ENCODE measurements around the gene HLCS.

Gene HLCS

DNA sequence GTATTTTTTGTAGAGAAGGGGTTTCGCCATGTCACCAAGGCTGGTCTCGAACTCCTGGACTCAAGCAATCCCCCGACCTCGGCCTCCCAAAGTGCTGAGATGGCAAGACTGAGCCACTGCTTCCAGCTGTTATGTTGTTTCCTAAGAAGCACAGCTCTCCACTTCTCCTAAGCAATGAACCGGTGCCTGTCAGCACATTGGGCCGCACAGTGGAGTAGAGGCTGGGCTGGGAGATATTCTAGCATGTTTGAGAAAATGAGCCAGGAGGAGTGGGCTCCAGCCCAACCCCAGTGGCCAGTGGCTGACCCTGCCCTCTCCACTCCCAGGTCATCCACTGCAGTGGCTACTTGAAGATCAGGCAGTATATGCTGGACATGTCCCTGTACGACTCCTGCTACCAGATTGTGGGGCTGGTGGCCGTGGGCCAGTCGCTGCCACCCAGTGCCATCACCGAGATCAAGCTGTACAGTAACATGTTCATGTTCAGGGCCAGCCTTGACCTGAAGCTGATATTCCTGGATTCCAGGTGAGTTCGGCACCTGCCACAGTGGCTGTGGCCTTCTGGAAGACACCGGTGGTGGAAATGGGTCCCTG lies 240.6 kb downstream of the HLCS start:
- Histone ChIP-seq H3K79me2 (ENCODE audit: insufficient read depth, low read depth) (no peaks in the 10 kb centered on the region), H2AFZ (ENCODE audit: low read depth) (no peak overlapping the region), H3K36me3 (ENCODE audit: insufficient read depth) (no peaks in the 10 kb centered on the region), H3K27me3 (ENCODE audit: insufficient read depth, low read depth) (no peaks in the 10 kb centered on the region), H3K4me3 (IDR thresholded peaks at IDR 0.05; ENCODE audit: insufficient read depth, low read depth, low read length) (no peak overlapping the region), H4K20me1 (ENCODE audit: insufficient read depth) (no peaks in the 10 kb centered on the region), H3K4me1 (ENCODE audit: low read depth, poor library complexity, severe bottlenecking) (no peaks in the 10 kb centered on the region), H3K4me2 (no peak overlapping the region), H3K9ac (no peak overlapping the region), H3K27ac (no peak overlapping the region)
- TF ChIP-seq, protein P1, sequence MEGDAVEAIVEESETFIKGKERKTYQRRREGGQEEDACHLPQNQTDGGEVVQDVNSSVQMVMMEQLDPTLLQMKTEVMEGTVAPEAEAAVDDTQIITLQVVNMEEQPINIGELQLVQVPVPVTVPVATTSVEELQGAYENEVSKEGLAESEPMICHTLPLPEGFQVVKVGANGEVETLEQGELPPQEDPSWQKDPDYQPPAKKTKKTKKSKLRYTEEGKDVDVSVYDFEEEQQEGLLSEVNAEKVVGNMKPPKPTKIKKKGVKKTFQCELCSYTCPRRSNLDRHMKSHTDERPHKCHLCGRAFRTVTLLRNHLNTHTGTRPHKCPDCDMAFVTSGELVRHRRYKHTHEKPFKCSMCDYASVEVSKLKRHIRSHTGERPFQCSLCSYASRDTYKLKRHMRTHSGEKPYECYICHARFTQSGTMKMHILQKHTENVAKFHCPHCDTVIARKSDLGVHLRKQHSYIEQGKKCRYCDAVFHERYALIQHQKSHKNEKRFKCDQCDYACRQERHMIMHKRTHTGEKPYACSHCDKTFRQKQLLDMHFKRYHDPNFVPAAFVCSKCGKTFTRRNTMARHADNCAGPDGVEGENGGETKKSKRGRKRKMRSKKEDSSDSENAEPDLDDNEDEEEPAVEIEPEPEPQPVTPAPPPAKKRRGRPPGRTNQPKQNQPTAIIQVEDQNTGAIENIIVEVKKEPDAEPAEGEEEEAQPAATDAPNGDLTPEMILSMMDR (conservative IDR thresholded peaks at IDR 0.05; ENCODE audit: low read depth, low read length): no peak

DNA sequence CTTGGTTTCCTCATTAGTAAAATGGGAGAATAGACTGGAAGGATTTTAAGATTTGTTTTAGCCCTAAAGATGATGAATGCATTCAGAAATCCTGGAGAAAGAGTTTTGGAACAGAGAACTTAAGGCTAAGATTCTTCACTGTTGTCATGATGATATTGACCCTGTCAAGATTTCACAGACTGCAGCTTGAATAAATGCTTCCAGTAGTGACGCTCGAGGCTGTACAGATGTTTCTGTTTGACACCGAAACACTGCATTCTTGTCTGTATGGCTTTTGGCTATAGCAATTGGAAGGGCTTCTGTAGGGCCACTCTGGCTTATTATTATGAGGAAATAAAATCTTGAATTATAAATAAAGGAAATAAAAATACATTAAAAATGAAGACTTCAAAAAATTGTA lies 241.8 kb downstream of the HLCS start:
- H3K79me2 ChIP-seq (ENCODE audit: insufficient read depth, low read depth): no peaks in the 10 kb centered on the region
- no peak overlapping the region for H3K27ac ChIP-seq
- H3K4me3 ChIP-seq (IDR thresholded peaks at IDR 0.05; ENCODE audit: insufficient read depth, low read depth, low read length): no peak overlapping the region
- H2AFZ ChIP-seq (ENCODE audit: low read depth): no peak overlapping the region
- TF ChIP-seq, protein P1 (conservative IDR thresholded peaks at IDR 0.05; ENCODE audit: low read depth, low read length): no peak
- H3K4me1 ChIP-seq (ENCODE audit: low read depth, poor library complexity, severe bottlenecking): no peaks in the 10 kb centered on the region
- no peak overlapping the region for H3K9ac ChIP-seq
- H3K4me2 ChIP-seq: no peak overlapping the region
- H4K20me1 ChIP-seq (ENCODE audit: insufficient read depth): no peaks in the 10 kb centered on the region
- H3K36me3 ChIP-seq (ENCODE audit: insufficient read depth): no peaks in the 10 kb centered on the region
- no peaks in the 10 kb centered on the region for H3K27me3 ChIP-seq (ENCODE audit: insufficient read depth, low read depth)

DNA sequence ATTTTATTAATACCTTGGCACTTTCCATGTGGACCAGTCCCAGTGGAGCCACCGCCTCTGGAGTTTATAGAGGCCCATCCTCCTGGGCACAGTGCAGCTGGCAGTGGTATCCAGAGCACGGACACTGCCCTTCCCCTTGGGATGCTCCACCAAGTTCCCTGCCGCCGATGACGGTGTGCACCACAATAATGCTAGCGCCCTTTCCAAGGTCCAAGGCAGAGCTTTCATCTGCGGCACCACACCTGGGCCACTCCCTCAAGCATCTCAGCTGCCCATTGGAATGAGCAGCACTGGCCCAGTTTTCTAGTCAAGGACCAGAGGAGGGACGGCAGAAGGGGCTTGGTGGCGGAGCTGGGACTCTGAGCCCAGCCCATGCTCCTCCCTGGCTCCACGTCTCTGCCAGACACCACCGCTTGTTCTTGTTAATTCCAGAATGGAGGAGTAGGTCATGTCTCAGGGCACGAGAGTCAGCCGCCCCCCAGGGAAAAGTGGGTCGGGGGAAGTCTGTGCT lies 243.0 kb downstream of the HLCS start:
- no peak overlapping the region for H3K27ac ChIP-seq
- no peak overlapping the region for H2AFZ ChIP-seq (ENCODE audit: low read depth)
- no peaks in the 10 kb centered on the region for H3K27me3 ChIP-seq (ENCODE audit: insufficient read depth, low read depth)
- no peak overlapping the region for H3K4me2 ChIP-seq
- no peaks in the 10 kb centered on the region for H4K20me1 ChIP-seq (ENCODE audit: insufficient read depth)
- no peak overlapping the region for H3K4me3 ChIP-seq (IDR thresholded peaks at IDR 0.05; ENCODE audit: insufficient read depth, low read depth, low read length)
- no peaks in the 10 kb centered on the region for H3K36me3 ChIP-seq (ENCODE audit: insufficient read depth)
- no peak overlapping the region for H3K9ac ChIP-seq
- H3K4me1 ChIP-seq (ENCODE audit: low read depth, poor library complexity, severe bottlenecking): no peaks in the 10 kb centered on the region
- H3K79me2 ChIP-seq (ENCODE audit: insufficient read depth, low read depth): no peaks in the 10 kb centered on the region
- TF ChIP-seq, protein P1 (conservative IDR thresholded peaks at IDR 0.05; ENCODE audit: low read depth, low read length): no peak

DNA sequence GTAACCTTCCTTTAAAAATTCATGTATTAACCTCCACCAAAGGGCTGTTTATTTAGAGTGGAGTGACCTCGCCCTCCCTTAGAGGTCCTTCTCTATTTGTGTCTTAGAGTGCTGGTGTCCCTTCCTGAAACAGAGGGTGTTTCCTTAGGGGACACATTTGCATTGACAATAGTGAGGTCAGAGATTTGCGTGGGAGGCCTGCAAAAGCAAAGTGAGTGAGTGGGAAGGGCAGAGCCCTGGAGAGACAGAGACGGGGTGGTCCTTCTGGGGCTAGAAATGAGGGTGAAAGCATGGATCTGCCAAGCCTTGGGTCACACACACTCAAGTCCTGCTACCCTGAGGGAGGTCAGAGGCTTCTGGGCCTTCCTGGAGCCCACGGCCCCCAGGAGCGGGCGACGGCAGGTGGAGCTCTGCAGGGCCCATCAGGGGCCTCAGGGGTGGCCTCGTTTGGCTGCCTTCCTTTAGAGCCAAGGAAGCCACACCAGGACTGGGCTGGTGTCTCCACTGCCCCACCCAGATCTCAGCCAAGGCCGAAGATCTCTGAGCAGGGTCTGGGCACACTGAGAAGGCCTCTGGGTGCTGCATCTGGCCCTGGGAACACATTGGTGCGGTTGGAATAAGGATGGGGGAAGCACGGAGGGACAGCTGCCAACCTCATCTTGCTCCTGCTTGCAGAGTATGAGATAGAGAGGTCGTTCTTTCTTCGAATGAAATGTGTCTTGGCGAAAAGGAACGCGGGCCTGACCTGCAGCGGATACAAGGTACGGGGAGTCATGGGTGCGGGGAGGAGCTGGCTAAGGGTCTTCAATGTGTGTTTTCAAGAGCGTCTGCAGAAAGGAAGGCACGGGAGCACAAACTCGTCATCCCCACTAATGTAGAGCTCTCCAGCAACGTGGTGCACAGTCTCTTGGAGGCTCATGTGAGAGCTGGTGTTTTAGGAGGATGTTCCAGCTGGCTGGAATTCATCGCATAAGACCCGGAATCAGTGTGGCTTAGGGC lies 243.8 kb downstream of the HLCS start:
- no peak overlapping the region for H3K27ac ChIP-seq
- no peaks in the 10 kb centered on the region for H3K79me2 ChIP-seq (ENCODE audit: insufficient read depth, low read depth)
- H4K20me1 ChIP-seq (ENCODE audit: insufficient read depth): no peaks in the 10 kb centered on the region
- no peaks in the 10 kb centered on the region for H3K36me3 ChIP-seq (ENCODE audit: insufficient read depth)
- no peak overlapping the region for H3K9ac ChIP-seq
- H2AFZ ChIP-seq (ENCODE audit: low read depth): no peak overlapping the region
- no peak overlapping the region for H3K4me3 ChIP-seq (IDR thresholded peaks at IDR 0.05; ENCODE audit: insufficient read depth, low read depth, low read length)
- no peak overlapping the region for H3K4me2 ChIP-seq
- TF ChIP-seq, protein P1 (conservative IDR thresholded peaks at IDR 0.05; ENCODE audit: low read depth, low read length): no peak
- H3K27me3 ChIP-seq (ENCODE audit: insufficient read depth, low read depth): no peaks in the 10 kb centered on the region
- H3K4me1 ChIP-seq (ENCODE audit: low read depth, poor library complexity, severe bottlenecking): no peaks in the 10 kb centered on the region
